ENCODE results near the gene OXTR. TPM values are rescaled to one million over a fixed set of nuclear protein-coding genes. Genes with fewer than 3 reads are reported as not detected.

OXTR gene
- total and polyA plus RNA-seq, 8 donors, result 0.73 to 1.1 TPM; not detected in 6

DNA sequence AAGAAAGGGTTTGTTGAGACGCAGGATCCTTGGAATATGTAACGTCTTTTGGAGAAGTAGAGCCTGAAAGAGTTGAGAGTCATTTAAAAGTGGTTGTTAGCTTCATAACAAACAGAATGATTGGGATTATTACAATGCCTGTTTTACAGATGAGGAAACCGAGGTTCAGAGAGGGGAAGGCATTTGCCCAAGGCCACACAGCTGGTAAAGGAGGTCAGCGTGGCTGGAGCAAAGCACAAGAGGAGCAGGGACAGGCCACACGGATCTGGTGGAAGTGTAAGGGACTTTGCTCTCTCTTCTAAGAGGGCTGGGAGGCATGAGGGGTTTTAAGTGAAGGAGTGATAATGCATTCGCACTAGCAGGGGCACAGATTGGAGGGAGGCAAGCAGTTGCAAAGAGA lies 6.2 kb upstream of the OXTR start:
- Histone ChIP-seq H3K4me3 (no peak overlapping the region), H3K4me1 (no peaks in the 10 kb centered on the region), H3K27ac (no peak overlapping the region), H3K36me3 (no peaks in the 10 kb centered on the region), H3K27me3 (peaks cover 0 to 48% (median 3%) of the 10 kb centered on the region in 3 donors), H3K9me3 (no peaks in the 10 kb centered on the region)
- no peak for DNase-seq
- WGBS, 5 donors, result 85 to 90% (median 88%) methylated on average over 6 of the region's 6 CpGs
- TF ChIP-seq POLR2A (IDR thresholded peaks at IDR 0.05) (no peak), EP300 (IDR thresholded peaks at IDR 0.05) (no peak)
- TF ChIP-seq, protein P1, sequence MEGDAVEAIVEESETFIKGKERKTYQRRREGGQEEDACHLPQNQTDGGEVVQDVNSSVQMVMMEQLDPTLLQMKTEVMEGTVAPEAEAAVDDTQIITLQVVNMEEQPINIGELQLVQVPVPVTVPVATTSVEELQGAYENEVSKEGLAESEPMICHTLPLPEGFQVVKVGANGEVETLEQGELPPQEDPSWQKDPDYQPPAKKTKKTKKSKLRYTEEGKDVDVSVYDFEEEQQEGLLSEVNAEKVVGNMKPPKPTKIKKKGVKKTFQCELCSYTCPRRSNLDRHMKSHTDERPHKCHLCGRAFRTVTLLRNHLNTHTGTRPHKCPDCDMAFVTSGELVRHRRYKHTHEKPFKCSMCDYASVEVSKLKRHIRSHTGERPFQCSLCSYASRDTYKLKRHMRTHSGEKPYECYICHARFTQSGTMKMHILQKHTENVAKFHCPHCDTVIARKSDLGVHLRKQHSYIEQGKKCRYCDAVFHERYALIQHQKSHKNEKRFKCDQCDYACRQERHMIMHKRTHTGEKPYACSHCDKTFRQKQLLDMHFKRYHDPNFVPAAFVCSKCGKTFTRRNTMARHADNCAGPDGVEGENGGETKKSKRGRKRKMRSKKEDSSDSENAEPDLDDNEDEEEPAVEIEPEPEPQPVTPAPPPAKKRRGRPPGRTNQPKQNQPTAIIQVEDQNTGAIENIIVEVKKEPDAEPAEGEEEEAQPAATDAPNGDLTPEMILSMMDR (IDR thresholded peaks at IDR 0.05), result no peak
- intact Hi-C loops (cut with DNase I; ENCODE audit: low total_unique reads), result no loop called here

DNA sequence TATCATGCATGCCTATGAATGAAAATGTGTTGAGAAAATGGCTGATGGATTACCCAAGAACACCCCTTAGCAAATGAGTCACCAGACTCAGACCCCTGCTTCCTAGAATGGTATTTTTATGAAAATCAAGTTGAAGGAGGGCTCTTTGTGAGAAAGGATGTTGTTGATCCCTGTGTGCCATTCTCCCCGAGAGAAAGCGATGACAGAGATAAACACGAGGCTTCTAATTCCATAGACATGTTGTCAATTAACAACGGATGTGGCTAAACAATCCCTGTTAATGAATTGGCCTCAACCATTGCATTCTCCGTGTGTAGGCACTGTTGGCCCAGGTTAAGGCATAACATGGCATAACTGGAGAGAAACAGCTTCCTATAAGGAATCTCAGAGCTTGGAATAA lies 5.8 kb upstream of the OXTR start:
- no peak for TF ChIP-seq POLR2A (IDR thresholded peaks at IDR 0.05)
- no peak for TF ChIP-seq EP300 (IDR thresholded peaks at IDR 0.05)
- TF ChIP-seq POLR2AphosphoS5 (IDR thresholded peaks at IDR 0.05), result no peak
- TF ChIP-seq, protein P1 (IDR thresholded peaks at IDR 0.05), result no peak
- 72 to 86% (median 79%) methylated on average over 5 of the region's 5 CpGs for WGBS, 5 donors
- H3K27ac ChIP-seq, result no peak overlapping the region
- H3K9me3 ChIP-seq, result no peaks in the 10 kb centered on the region
- intact Hi-C loops (cut with DNase I; ENCODE audit: low total_unique reads), result no loop called here
- H3K4me3 ChIP-seq, result no peak overlapping the region
- H3K27me3 ChIP-seq, result peaks cover 0 to 52% (median 3%) of the 10 kb centered on the region in 3 donors
- DNase-seq, result no peak
- H3K4me1 ChIP-seq, result no peaks in the 10 kb centered on the region
- no peaks in the 10 kb centered on the region for H3K36me3 ChIP-seq

DNA sequence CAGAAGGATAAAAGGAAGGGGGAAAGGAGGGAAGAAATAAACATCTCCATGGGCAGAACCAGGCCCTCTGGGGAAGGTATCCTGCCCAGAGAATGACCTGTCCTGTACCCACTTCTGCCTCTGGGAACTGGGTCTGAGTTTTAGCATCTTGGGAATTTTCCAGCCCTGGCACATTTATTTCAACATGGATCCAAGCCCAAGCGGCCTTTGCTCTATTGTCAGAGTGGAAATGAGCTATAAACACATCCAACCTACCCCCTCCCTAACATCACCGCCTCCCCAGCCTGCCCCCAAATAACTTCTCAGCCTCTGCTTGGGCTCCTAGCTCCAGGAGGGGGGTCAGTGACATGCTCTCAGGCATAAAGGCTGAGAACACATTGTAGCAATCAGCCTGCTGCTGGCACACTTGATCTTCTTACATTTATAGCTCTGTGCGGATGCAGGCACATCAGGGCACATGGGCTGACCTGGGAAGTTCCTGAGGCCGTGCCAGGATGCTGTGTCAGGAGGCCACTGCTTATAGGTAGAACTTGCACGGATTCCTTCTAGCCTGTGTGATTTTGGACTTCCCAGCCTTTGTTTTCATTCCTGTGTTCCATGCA lies 4.6 kb upstream of the OXTR start:
- Histone ChIP-seq H3K27me3 (peaks cover 1 to 64% (median 12%) of the 10 kb centered on the region in 3 donors), H3K36me3 (no peaks in the 10 kb centered on the region), H3K4me1 (peaks cover 3 to 9% (median 7%) of the 10 kb centered on the region in 4 donors), H3K4me3 (no peak overlapping the region), H3K27ac (no peak overlapping the region), H3K9me3 (no peaks in the 10 kb centered on the region)
- TF ChIP-seq, protein P1 (IDR thresholded peaks at IDR 0.05), result no peak
- TF ChIP-seq EP300 (IDR thresholded peaks at IDR 0.05), result no peak
- no peak for TF ChIP-seq POLR2A (IDR thresholded peaks at IDR 0.05)
- TF ChIP-seq POLR2AphosphoS5 (IDR thresholded peaks at IDR 0.05), result no peak
- WGBS, 5 donors, result 70 to 86% (median 77%) methylated on average over 5 of the region's 5 CpGs
- intact Hi-C loops (cut with DNase I; ENCODE audit: low total_unique reads), result no loop called here
- DNase-seq, result no peak

- H3K27ac ChIP-seq, result no peak overlapping the region
- no peak for DNase-seq
- WGBS, 5 donors, result 8 to 11% (median 8%) methylated on average over 29 to 36 of the region's 36 CpGs
- intact Hi-C loops (cut with DNase I; ENCODE audit: low total_unique reads), result no loop called here
- H3K4me1 ChIP-seq, result peaks cover 23 to 29% (median 26%) of the 10 kb centered on the region in 4 donors
- peaks cover 14 to 57% (median 28%) of the 10 kb centered on the region in 3 donors for H3K27me3 ChIP-seq
- TF ChIP-seq, protein P1 (IDR thresholded peaks at IDR 0.05), result no peak
- TF ChIP-seq EP300 (IDR thresholded peaks at IDR 0.05) (no peak), POLR2AphosphoS5 (IDR thresholded peaks at IDR 0.05) (no peak)
- no peaks in the 10 kb centered on the region for H3K36me3 ChIP-seq
- peak overlapping the region in 3 of 4 donors; percentile 25 to 46 (median 35) for H3K4me3 ChIP-seq
- no peaks in the 10 kb centered on the region for H3K9me3 ChIP-seq
These were observed 887 bp downstream of the OXTR start for GRCh38 chr3:8768364-8769087.
